ENCODE data around the gene CORO2B. TPM values are rescaled to one million over a fixed set of nuclear protein-coding genes. Genes with fewer than 3 reads are reported as not detected.
A peak's percentile ranks its signal among the peaks of the same experiment; 100 is the strongest.

The CORO2B gene
- total RNA-seq, 1 donor from 2014 or later: 1.1 TPM

- no peaks in the 10 kb centered on the region for H3K36me3 Mint-ChIP-seq
- H3K4me1 Mint-ChIP-seq: peaks cover 7% of the 10 kb centered on the region
- no peak for TF ChIP-seq CTCF (IDR thresholded peaks at IDR 0.05; ENCODE audit: unreplicated experiment)
- no peak overlapping the region for H3K4me3 Mint-ChIP-seq
- H3K27me3 Mint-ChIP-seq (ENCODE audit: low read depth): peaks cover 11% of the 10 kb centered on the region
- no peaks in the 10 kb centered on the region for H3K9me3 Mint-ChIP-seq
- no peak overlapping the region for H3K27ac Mint-ChIP-seq
- DNase-seq (ENCODE audit: low spot score in 2 of 2, unreplicated experiment in 2 of 2): no peak
Measured at GRCh38 chr15:68543165-68544008, 35.4 kb upstream of the CORO2B start.

GRCh38 chr15:68546318-68546717 lies 32.5 kb upstream of the CORO2B start:
- no peak for DNase-seq (ENCODE audit: low spot score in 2 of 2, unreplicated experiment in 2 of 2)
- Mint-ChIP-seq H3K9me3 (no peaks in the 10 kb centered on the region), H3K4me3 (no peak overlapping the region), H3K36me3 (no peaks in the 10 kb centered on the region), H3K27ac (no peak overlapping the region), H3K27me3 (ENCODE audit: low read depth) (peaks cover 26% of the 10 kb centered on the region), H3K4me1 (peaks cover 7% of the 10 kb centered on the region)
- no peak for TF ChIP-seq CTCF (IDR thresholded peaks at IDR 0.05; ENCODE audit: unreplicated experiment)

- no peaks in the 10 kb centered on the region for H3K36me3 Mint-ChIP-seq
- DNase-seq (ENCODE audit: low spot score in 2 of 2, unreplicated experiment in 2 of 2): no peak
- no peak for TF ChIP-seq CTCF (IDR thresholded peaks at IDR 0.05; ENCODE audit: unreplicated experiment)
- peaks cover 5% of the 10 kb centered on the region for H3K4me1 Mint-ChIP-seq
- H3K27ac Mint-ChIP-seq: no peak overlapping the region
- no peak overlapping the region for H3K4me3 Mint-ChIP-seq
- no peaks in the 10 kb centered on the region for H3K9me3 Mint-ChIP-seq
- H3K27me3 Mint-ChIP-seq (ENCODE audit: low read depth): peaks cover 28% of the 10 kb centered on the region
Measured at GRCh38 chr15:68548364-68548763, 30.4 kb upstream of the CORO2B start.

GRCh38 chr15:68550004-68550403 lies 28.8 kb upstream of the CORO2B start:
- no peaks in the 10 kb centered on the region for H3K9me3 Mint-ChIP-seq
- H3K27me3 Mint-ChIP-seq (ENCODE audit: low read depth): peaks cover 30% of the 10 kb centered on the region
- no peak overlapping the region for H3K27ac Mint-ChIP-seq
- no peaks in the 10 kb centered on the region for H3K36me3 Mint-ChIP-seq
- no peak for TF ChIP-seq CTCF (IDR thresholded peaks at IDR 0.05; ENCODE audit: unreplicated experiment)
- no peaks in the 10 kb centered on the region for H3K4me1 Mint-ChIP-seq
- DNase-seq (ENCODE audit: low spot score in 2 of 2, unreplicated experiment in 2 of 2): no peak
- H3K4me3 Mint-ChIP-seq: no peak overlapping the region

GRCh38 chr15:68550498-68551295 lies 28.1 kb upstream of the CORO2B start:
- peak; percentile 96 for TF ChIP-seq CTCF (IDR thresholded peaks at IDR 0.05; ENCODE audit: unreplicated experiment)
- Mint-ChIP-seq H3K4me1 (no peaks in the 10 kb centered on the region), H3K27ac (no peak overlapping the region), H3K4me3 (no peak overlapping the region), H3K27me3 (ENCODE audit: low read depth) (peaks cover 36% of the 10 kb centered on the region), H3K36me3 (no peaks in the 10 kb centered on the region), H3K9me3 (no peaks in the 10 kb centered on the region)
- peak; percentile 71 to 91 for DNase-seq (ENCODE audit: low spot score in 2 of 2, unreplicated experiment in 2 of 2)

All from mesothelial cell of epicardium (in vitro differentiated cells).